Endothelial cell (in vitro differentiated cells): ENCODE data around the gene IFIT1. TPM values are rescaled to one million over a fixed set of nuclear protein-coding genes. Genes with fewer than 3 reads are reported as not detected.
"Not testable (repeated sequence)": the region's sequence is repeated elsewhere in the genome, so short reads cannot be mapped to it uniquely, and the experiment has no call there.

Experiments used
- DNase-seq: peaks from one replicate; pipeline ENCODE4 v3.0.0; 2021; ENCODE audit warnings: low spot score
- H3K27ac Mint-ChIP-seq: one replicate; pipeline ENCODE4 v1.8.0; 2021; ENCODE audit warnings: mixed read lengths, inconsistent platforms; ENCODE audit not compliant: unreplicated experiment
- H3K27me3 Mint-ChIP-seq: one replicate; pipeline ENCODE4 v1.8.0; 2021; ENCODE audit warnings: mild to moderate bottlenecking, moderate library complexity, mixed read lengths, inconsistent platforms; ENCODE audit not compliant: unreplicated experiment
- H3K36me3 Mint-ChIP-seq: one replicate; pipeline ENCODE4 v1.8.0; 2021; ENCODE audit warnings: mild to moderate bottlenecking, low read depth, mixed read lengths, inconsistent platforms; ENCODE audit not compliant: unreplicated experiment
- H3K4me1 Mint-ChIP-seq: one replicate; pipeline ENCODE4 v1.8.0; 2021; ENCODE audit warnings: mild to moderate bottlenecking, mixed read lengths, inconsistent platforms; ENCODE audit not compliant: unreplicated experiment
- H3K4me3 Mint-ChIP-seq: one replicate; pipeline ENCODE4 v1.8.0; 2021; ENCODE audit warnings: mild to moderate bottlenecking, mixed read lengths, inconsistent platforms; ENCODE audit not compliant: unreplicated experiment
- H3K9me3 Mint-ChIP-seq: one replicate; pipeline ENCODE4 v1.8.0; 2021; ENCODE audit warnings: mixed read lengths, inconsistent platforms; ENCODE audit not compliant: unreplicated experiment
- CTCF ChIP-seq: fragments of 200-600 bp; sonication (generic); IDR thresholded peaks from one replicate; pipeline ENCODE4 v1.5.0; 2021; ENCODE audit warnings: antibody characterized with exemption; ENCODE audit not compliant: unreplicated experiment
- total RNA-seq: library from RNA; stranded (reverse); fragmentation: NEBNext Ultra II Directional; extraction: Animal tissue kit (Norgen Biotek cat#: 25700); gene quantifications from one replicate; pipeline ENCODE4 v1.2.1, GENCODE V29; 2021; ENCODE audit not compliant: unreplicated experiment

Gene IFIT1
- total RNA-seq, 1 donor from 2014 or later: 2.0 TPM

- peaks cover 3% of the 10 kb centered on the region for H3K4me1 Mint-ChIP-seq
Measured at GRCh38 chr10:89428877-89429276, 36.5 kb downstream of the IFIT1 start.

GRCh38 chr10:89431977-89432376 lies 39.6 kb downstream of the IFIT1 start:
- no peak for TF ChIP-seq CTCF
- no peak overlapping the region for H3K4me3 Mint-ChIP-seq
- H3K36me3 Mint-ChIP-seq: no peaks in the 10 kb centered on the region
- no peak for DNase-seq
- H3K27me3 Mint-ChIP-seq: no peaks in the 10 kb centered on the region
- no peaks in the 10 kb centered on the region for H3K9me3 Mint-ChIP-seq
- H3K27ac Mint-ChIP-seq: no peak overlapping the region
- H3K4me1 Mint-ChIP-seq: no peaks in the 10 kb centered on the region

More at GRCh38 chr10:89428877-89429276, 36.5 kb downstream of the IFIT1 start:
- Mint-ChIP-seq H3K27ac (no peak overlapping the region), H3K9me3 (no peaks in the 10 kb centered on the region), H3K36me3 (no peaks in the 10 kb centered on the region), H3K4me3 (no peak overlapping the region), H3K27me3 (no peaks in the 10 kb centered on the region)
- no peak for TF ChIP-seq CTCF
- no peak for DNase-seq

- no peak for DNase-seq
- no peaks in the 10 kb centered on the region for H3K9me3 Mint-ChIP-seq
- H3K4me3 Mint-ChIP-seq: no peak overlapping the region
- no peaks in the 10 kb centered on the region for H3K4me1 Mint-ChIP-seq
- TF ChIP-seq CTCF: no peak
- H3K36me3 Mint-ChIP-seq: no peaks in the 10 kb centered on the region
- no peaks in the 10 kb centered on the region for H3K27me3 Mint-ChIP-seq
- no peak overlapping the region for H3K27ac Mint-ChIP-seq
Measured at GRCh38 chr10:89438525-89438924, 46.1 kb downstream of the IFIT1 start.

GRCh38 chr10:89440226-89441009 lies 48.0 kb downstream of the IFIT1 start:
- Mint-ChIP-seq H3K36me3 (no peaks in the 10 kb centered on the region), H3K27me3 (no peaks in the 10 kb centered on the region), H3K27ac (no peak overlapping the region), H3K4me1 (no peaks in the 10 kb centered on the region), H3K4me3 (no peak overlapping the region), H3K9me3 (no peaks in the 10 kb centered on the region)
- DNase-seq: no peak
- TF ChIP-seq CTCF: no peak

GRCh38 chr10:89442289-89442688 lies 49.9 kb downstream of the IFIT1 start:
- no peak overlapping the region for H3K4me3 Mint-ChIP-seq
- no peak for TF ChIP-seq CTCF
- no peaks in the 10 kb centered on the region for H3K9me3 Mint-ChIP-seq
- no peaks in the 10 kb centered on the region for H3K27me3 Mint-ChIP-seq
- no peaks in the 10 kb centered on the region for H3K4me1 Mint-ChIP-seq
- H3K36me3 Mint-ChIP-seq: no peaks in the 10 kb centered on the region
- H3K27ac Mint-ChIP-seq: no peak overlapping the region
- DNase-seq: no peak

- H3K9me3 Mint-ChIP-seq, H3K27ac Mint-ChIP-seq, DNase-seq, H3K36me3 Mint-ChIP-seq, H3K4me3 Mint-ChIP-seq, H3K4me1 Mint-ChIP-seq, H3K27me3 Mint-ChIP-seq: not testable (repeated sequence)
Measured at GRCh38 chr10:89444819-89445218, 52.4 kb downstream of the IFIT1 start.
